GM08714 (cell line): ENCODE measurements around the gene IRF7.
A peak's percentile ranks its signal among the peaks of the same experiment; 100 is the strongest.

Experiments
- H3K4me3 ChIP-seq: fragments of 200-500 bp; sonication (Bioruptor generic); 2 replicates; pipeline ENCODE4 v1.5.1; 2014; ENCODE audit warnings: mild to moderate bottlenecking, low read length, inconsistent platforms
- ZNF274 ChIP-seq: IDR thresholded peaks from 2 replicates; pipeline ENCODE4 v1.6.1; 2012; ENCODE audit warnings: mild to moderate bottlenecking, low read depth, low read length

IRF7 gene

DNA sequence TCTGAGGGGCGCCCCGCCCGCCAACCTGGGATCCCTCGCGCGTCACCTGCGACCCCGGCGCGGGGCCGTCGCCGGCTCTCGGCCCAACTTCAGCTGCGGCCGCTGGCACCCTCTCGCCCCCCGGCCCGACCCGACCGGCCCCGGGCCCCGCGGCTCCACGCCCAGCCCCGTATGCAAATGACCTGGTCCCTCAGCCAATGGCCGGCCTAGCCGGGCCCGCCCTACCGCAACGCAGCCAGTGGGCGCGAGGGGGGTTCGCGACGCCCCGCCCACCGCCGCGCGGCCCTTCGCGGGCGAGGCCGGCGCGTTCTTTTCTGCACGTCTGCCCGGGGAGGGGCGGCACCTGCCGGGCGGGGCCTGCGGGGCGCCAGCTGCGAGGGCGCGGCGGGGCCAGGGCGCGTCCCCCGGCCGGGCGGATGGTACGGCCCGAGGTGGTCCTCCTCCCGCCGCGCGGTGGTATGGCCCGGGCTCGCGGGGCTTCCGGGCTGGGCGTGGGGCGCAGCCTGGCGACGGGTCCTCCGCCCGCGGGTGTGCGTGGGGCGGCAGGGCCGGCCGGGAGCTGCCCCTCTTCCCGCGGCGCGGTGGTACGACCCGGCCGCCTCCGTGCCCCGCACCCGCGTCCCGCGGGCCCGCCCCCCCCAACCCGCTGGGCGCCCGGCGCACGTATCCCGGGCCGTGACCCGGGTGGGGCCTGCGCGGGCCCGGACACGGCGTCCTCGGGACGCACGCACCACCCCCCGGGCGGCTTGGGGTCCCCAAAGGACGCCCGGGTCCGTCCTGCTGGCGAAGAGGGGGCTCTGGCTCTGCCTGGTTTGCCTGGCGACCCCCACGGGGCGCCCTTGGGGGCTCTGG, 47.2 kb downstream of the IRF7 start:
- peak overlapping the region; percentile 80 for H3K4me3 ChIP-seq

DNA sequence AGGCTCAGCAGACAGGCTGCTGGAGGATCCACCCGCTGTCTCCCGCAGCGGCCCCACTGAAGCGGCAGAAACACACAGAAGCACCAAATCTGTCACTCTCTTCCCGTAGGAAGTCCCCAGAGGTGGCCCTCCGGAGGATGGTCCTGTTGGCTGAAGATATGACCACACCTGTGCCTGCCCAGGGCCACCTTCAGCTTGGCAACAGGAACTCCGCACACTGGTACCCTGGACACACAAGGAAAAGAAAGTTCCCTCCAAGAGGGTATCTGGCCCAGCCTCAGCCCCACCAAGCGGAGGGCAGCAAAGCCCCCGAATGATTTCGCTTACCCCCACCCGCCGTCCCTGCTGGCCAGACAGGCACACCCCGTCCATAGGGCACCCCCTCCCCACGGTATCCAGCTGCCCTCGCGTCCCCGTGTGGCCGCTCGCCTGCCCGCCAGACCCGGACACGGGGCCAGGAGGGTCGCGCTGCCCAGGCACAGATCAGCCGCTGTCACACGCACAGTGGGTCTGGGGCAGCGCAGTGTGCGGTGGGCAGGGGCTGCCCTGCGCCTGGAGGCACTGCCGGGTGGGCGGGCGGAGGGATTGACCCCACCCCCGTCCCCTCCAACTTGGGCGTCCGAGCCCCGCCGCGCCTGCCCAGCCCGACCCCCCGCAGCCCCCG, 48.0 kb downstream of the IRF7 start:
- no peak for TF ChIP-seq ZNF274
- H3K4me3 ChIP-seq = peak overlapping the region; percentile 52; the same call in 1 of the 2 replicates

More for the DNA sequence above, 47.2 kb downstream of the IRF7 start:
- no peak for TF ChIP-seq ZNF274

GRCh38 chr11:567011-567628, 48.6 kb downstream of the IRF7 start:
- TF ChIP-seq ZNF274 = no peak
- H3K4me3 ChIP-seq = no peak overlapping the region

DNA sequence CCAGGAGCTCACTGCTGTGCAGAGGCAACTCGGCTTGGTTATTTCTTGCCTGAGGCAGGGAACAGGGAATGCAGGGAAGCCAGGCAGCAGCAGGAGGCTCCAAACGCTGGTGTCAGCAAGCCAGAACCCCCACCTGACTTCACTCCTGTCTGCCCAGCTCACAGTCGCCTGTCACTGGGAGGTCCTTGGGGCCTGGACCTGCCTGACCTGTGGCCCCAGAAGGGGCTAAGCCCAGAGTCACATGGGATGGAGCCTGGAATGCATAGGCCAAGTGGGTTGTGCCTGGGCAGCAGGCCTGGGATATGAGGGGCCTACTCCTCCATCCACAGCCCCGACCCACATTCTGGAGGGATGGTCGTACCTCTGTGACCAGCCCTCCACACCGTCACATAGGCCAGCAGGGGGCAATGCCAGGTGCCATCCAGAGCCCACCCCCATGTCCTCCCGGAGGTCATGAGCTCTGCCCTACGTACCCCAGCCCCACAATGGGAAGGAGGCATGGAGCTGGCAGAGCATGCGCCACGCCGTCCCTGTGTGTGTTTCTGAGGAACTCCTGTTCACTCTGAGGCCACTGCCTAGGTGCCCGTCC, 49.7 kb downstream of the IRF7 start:
- no peak overlapping the region for H3K4me3 ChIP-seq
- TF ChIP-seq ZNF274 = no peak

DNA sequence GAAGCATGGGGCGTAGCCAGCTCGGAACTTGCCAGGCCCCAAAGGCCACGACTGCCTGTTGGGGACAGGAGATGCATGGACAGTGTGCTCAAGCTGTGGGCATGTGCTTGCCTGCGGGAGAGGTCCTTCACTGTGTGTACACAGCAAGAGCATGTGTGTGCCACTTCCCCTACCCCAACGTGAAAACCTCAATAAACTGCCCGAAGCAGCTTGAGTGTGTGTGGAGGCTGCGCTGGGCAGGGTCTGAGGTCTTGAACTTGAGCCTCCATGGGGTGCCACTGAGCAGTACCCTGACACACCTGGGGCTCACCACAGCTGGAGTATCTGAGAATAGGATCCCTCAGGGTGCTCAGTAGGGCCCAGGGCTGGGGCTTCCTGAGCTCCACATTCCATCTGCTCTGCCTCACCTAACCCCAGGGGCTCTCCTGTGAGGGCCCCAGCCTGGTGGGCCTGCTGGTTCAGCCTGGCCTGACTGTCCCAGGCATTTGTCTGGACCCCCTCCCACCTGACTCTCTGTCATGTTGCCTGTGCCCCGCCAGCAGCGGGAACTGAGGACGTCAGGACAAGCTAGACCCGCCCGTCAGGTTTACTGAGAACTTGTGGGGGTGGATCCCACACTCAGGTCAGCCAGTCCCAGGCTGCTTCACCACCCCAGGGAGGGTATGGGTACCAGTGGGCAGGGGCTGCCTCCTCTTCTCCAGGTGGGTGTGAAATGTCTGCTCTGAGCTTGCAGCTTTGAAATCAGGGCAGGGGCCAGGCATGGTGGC, 51.8 kb downstream of the IRF7 start:
- H3K4me3 ChIP-seq = no peak overlapping the region
- TF ChIP-seq ZNF274 = no peak

DNA sequence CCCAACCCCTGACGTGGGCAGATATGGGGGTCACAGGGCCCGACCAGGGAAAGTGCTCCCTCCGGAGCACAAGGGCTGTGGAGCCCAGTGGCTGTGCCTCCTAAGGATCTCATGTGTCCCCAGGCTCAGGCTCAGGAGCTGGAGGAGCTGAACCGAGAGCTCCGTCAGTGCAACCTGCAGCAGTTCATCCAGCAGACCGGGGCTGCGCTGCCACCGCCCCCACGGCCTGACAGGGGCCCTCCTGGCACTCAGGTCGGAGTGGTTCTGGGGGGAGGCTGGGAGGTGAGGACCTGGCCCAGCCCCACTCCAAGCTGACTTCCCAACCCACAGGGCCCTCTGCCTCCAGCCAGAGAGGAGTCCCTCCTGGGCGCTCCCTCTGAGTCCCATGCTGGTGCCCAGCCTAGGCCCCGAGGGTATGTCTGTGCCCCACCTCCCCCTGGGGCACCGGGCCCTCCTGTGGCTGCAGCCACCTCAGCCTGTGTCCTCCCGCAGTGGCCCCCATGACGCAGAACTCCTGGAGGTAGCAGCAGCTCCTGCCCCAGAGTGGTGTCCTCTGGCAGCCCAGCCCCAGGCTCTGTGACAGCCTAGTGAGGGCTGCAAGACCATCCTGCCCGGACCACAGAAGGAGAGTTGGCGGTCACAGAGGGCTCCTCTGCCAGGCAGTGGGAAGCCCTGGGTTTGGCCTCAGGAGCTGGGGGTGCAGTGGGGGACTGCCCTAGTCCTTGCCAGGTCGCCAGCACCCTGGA, 52.5 kb downstream of the IRF7 start:
- TF ChIP-seq ZNF274 = no peak
- no peak overlapping the region for H3K4me3 ChIP-seq
